ENCODE data around the gene ZNF619. TPM values are rescaled to one million over a fixed set of nuclear protein-coding genes. Genes with fewer than 3 reads are reported as not detected.

ZNF619 gene
- total RNA-seq, 6 experiments from 2014 or later = 2.0 to 5.2 (median 4.5) TPM

- intact Hi-C loops (cut with DNase I) = no loop called here
- Histone ChIP-seq H3K36me3 (peaks cover 0 to 34% (median 17%) of the 10 kb centered on the region in 4 donors), H3K4me1 (no peaks in the 10 kb centered on the region), H3K9me3 (peaks cover 0 to 7% (median 3%) of the 10 kb centered on the region in 4 donors), H3K27me3 (no peaks in the 10 kb centered on the region), H3K4me3 (no peak overlapping the region), H3K27ac (no peak overlapping the region)
- ATAC-seq (no peak), DNase-seq (no peak)
- TF ChIP-seq POLR2A (IDR thresholded peaks at IDR 0.05) (no peak), CTCF (IDR thresholded peaks at IDR 0.05) (no peak)
Observed at GRCh38 chr3:40534283-40534682, 57.4 kb downstream of the ZNF619 start.

Small RNA genes lying within 50 kb of the gene (small RNA-seq; reads per million reads assigned to genes)
- gene RNU5B-2P = 0 reads per million in 2 experiments

Other genes starting within 250 kb of the ZNF619 start
- gene EIF1B, start 167.4 kb upstream of the ZNF619 start, total RNA-seq = 10 to 100 TPM; 11.1 to 26.2 (median 20.5) TPM
- not detected for gene ENTPD3, start 89.9 kb upstream of the ZNF619 start, total RNA-seq
- gene RPL14, start 19.8 kb upstream of the ZNF619 start, total RNA-seq = 100 to 1,000 TPM; 173 to 573 (median 551) TPM
- gene ZNF620, start 28.9 kb downstream of the ZNF619 start, total RNA-seq = 1 to 10 TPM; 1.1 to 2.3 (median 1.6) TPM
- gene ZNF621, start 47.8 kb downstream of the ZNF619 start, total RNA-seq = 10 to 100 TPM in 1 of 6 experiments, 1 to 10 TPM in 5; 4.9 to 11.1 (median 7.8) TPM